ENCODE results near the gene EGFR.

DNA sequence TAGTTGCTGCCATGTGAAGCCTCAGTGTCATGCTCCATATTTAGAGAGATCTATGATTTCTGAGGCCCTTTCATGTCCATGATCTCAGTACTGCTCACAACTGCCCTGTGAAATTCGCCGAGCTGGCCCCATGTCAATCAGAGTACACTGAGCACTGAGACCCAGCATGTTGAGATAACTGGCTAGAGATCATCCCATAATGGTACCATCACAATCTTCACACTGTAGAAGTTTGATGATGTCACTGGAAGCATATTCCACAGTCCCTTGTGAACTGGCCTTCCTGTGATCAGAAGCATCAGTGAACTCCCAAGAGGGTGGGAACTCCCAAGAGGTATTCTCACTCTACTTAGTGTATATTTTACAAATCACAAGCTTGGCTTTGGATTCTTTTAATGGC is 116.0 kb downstream of the EGFR start:
- TF ChIP-seq, protein P1, sequence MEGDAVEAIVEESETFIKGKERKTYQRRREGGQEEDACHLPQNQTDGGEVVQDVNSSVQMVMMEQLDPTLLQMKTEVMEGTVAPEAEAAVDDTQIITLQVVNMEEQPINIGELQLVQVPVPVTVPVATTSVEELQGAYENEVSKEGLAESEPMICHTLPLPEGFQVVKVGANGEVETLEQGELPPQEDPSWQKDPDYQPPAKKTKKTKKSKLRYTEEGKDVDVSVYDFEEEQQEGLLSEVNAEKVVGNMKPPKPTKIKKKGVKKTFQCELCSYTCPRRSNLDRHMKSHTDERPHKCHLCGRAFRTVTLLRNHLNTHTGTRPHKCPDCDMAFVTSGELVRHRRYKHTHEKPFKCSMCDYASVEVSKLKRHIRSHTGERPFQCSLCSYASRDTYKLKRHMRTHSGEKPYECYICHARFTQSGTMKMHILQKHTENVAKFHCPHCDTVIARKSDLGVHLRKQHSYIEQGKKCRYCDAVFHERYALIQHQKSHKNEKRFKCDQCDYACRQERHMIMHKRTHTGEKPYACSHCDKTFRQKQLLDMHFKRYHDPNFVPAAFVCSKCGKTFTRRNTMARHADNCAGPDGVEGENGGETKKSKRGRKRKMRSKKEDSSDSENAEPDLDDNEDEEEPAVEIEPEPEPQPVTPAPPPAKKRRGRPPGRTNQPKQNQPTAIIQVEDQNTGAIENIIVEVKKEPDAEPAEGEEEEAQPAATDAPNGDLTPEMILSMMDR (IDR thresholded peaks at IDR 0.05; ENCODE audit: low read length), result no peak
- no peak for TF ChIP-seq EZH2 (IDR thresholded peaks at IDR 0.05; ENCODE audit: borderline replicate concordance, low read length)

Data from OCI-LY1 (cell line).